HCT116 (cell line): ENCODE data around the gene FRMD4B. TPM values are rescaled to one million over a fixed set of nuclear protein-coding genes. Genes with fewer than 3 reads are reported as not detected.

Source experiments
- ATAC-seq: fragments of 200-7000 bp; cut with Tn5 transposase; 2 replicates; pipeline ENCODE4 v1.9.1; 2020; ENCODE audit warnings: mild to moderate bottlenecking, moderate library complexity
- BruUV-seq: library from RNA; stranded (reverse); fragments of 400-500 nt; replicated peaks from 2 replicates; lab custom pipeline; 2021; lab: Mats Ljungman, UMichigan
- CTCF ChIA-PET: fragments of 300-600 bp; sonication (Branson Sonifier 250); formaldehyde crosslinking; loops from one replicate; lab custom pipeline; 2021; ENCODE audit warnings: antibody characterized with exemption; lab: Charles Lee
- POLR2A ChIA-PET: fragments of 300-600, 350-600 bp; sonication (Branson Sonifier 250); formaldehyde crosslinking; loops from one replicate; lab custom pipeline; 2021; ENCODE audit warnings: antibody characterized with exemption; lab: Charles Lee
- RAD21 ChIA-PET, 2 experiments: fragments of 300-600 bp; sonication (Branson Sonifier 250); formaldehyde crosslinking; loops; one replicate each; lab custom pipeline; 2023; ENCODE audit warnings: low total read pairs in 2 of 2; ENCODE audit not compliant: uncharacterized antibody in 2 of 2, unreplicated experiment in 2 of 2, low non-redundant PET in 1 of 2; lab: Charles Lee
- DNase-seq: peaks from one replicate; pipeline ENCODE4 v3.0.0-alpha.2; 2010; ENCODE audit warnings: low read depth, low spot score
- H2AFZ ChIP-seq: fragments of 200-600 bp; shearing (Covaris generic), sonication (generic); 2 replicates; pipeline ENCODE4 v1.6.1; 2017; ENCODE audit warnings: low read depth, mixed run types, mixed read lengths, antibody characterized with exemption, low read length; ENCODE audit not compliant: poor library complexity, severe bottlenecking
- H3K27ac ChIP-seq: 2 replicates; pipeline ENCODE4 v1.5.1; 2012; ENCODE audit warnings: low read depth, low read length
- H3K27me3 ChIP-seq: fragments of 200-600 bp; sonication (generic); 2 replicates; pipeline ENCODE4 v1.6.1; 2016; ENCODE audit warnings: mixed run types, low read length, mixed read lengths; ENCODE audit not compliant: insufficient read depth
- H3K36me3 ChIP-seq, 2 experiments: fragments of 200-500 bp in 1 of 2; fragments of 200-600 bp in 1 of 2; sonication (Bioruptor generic) in 1 of 2; sonication (generic) in 1 of 2; 2 replicates each; pipeline versions ENCODE4 v1.5.1 to v1.6.1; 2014 to 2016; ENCODE audit warnings: low read length in 2 of 2, inconsistent platforms in 1 of 2, mixed read lengths in 1 of 2, mixed run types in 1 of 2; ENCODE audit not compliant: insufficient read depth in 2 of 2, control insufficient read depth in 1 of 2
- H3K4me1 ChIP-seq, 2 experiments: fragments of 200-600 bp in 1 of 2; sonication (generic) in 1 of 2; 2 replicates each; pipeline versions ENCODE4 v1.5.1 to v1.6.1; 2012 to 2017; ENCODE audit warnings: low read length in 2 of 2, inconsistent platforms in 1 of 2, mild to moderate bottlenecking in 1 of 2, mixed read lengths in 1 of 2, mixed run types in 1 of 2, moderate library complexity in 1 of 2; ENCODE audit not compliant: insufficient read depth in 2 of 2, control insufficient read depth in 1 of 2
- H3K4me2 ChIP-seq: fragments of 200-600 bp; sonication (generic); 2 replicates; pipeline ENCODE4 v1.6.1; 2017; ENCODE audit warnings: mixed run types, low read length, mixed read lengths
- H3K4me3 ChIP-seq, 2 experiments: fragments of 200-600 bp in 1 of 2; sonication (generic) in 1 of 2; replicated peaks in 1 of 2; 2 replicates each; pipeline ENCODE4 v1.5.1; 2011 to 2016; ENCODE audit warnings: low read length in 2 of 2, control low read depth in 1 of 2, low read depth in 1 of 2, mild to moderate bottlenecking in 1 of 2, mixed read lengths in 1 of 2, mixed run types in 1 of 2
- H3K79me2 ChIP-seq: fragments of 200-600 bp; sonication (generic); 2 replicates; pipeline ENCODE4 v1.6.1; 2017; ENCODE audit warnings: mild to moderate bottlenecking, mixed run types, low read length, moderate library complexity, mixed read lengths; ENCODE audit not compliant: insufficient read depth
- H3K9ac ChIP-seq: fragments of 200-600 bp; sonication (generic); 2 replicates; pipeline ENCODE4 v1.6.1; 2016; ENCODE audit warnings: low read length, mixed read lengths
- H3K9me2 ChIP-seq: fragments of 200-600 bp; sonication (generic), shearing (Covaris generic); 2 replicates; pipeline ENCODE4 v1.6.1; 2017; ENCODE audit warnings: mixed run types, mild to moderate bottlenecking, moderate library complexity; ENCODE audit not compliant: insufficient read depth
- H3K9me3 ChIP-seq, 2 experiments: fragments of 200-500 bp in 1 of 2; fragments of 200-600 bp in 1 of 2; sonication (Bioruptor generic) in 1 of 2; sonication (generic) in 1 of 2; 2 replicates each; pipeline ENCODE4 v1.6.1; 2014 to 2017; ENCODE audit warnings: low read length in 2 of 2, mixed read lengths in 2 of 2, inconsistent platforms in 1 of 2, low read depth in 1 of 2, mild to moderate bottlenecking in 1 of 2, mixed run types in 1 of 2, moderate library complexity in 1 of 2; ENCODE audit not compliant: control insufficient read depth in 1 of 2, insufficient read depth in 1 of 2
- H4K20me1 ChIP-seq: fragments of 200-600 bp; sonication (generic), shearing (Covaris generic); 2 replicates; pipeline ENCODE4 v1.6.1; 2017; ENCODE audit warnings: mixed run types, mild to moderate bottlenecking, moderate library complexity; ENCODE audit not compliant: insufficient read depth
- ATF3 ChIP-seq: IDR thresholded peaks from 2 replicates; pipeline ENCODE4 v1.6.1; 2012
- CBX3 ChIP-seq: IDR thresholded peaks from 2 replicates; pipeline ENCODE4 v1.6.1; 2012; ENCODE audit warnings: low read depth
- EGR1 ChIP-seq: IDR thresholded peaks from 2 replicates; pipeline ENCODE4 v1.6.1; 2012; ENCODE audit warnings: low read depth
- EZH2phosphoT487 ChIP-seq: fragments of 200-600 bp; IDR thresholded peaks from 2 replicates; pipeline ENCODE4 v1.6.1; 2018; ENCODE audit warnings: antibody characterized with exemption, borderline replicate concordance
- FOSL1 ChIP-seq: IDR thresholded peaks from 2 replicates; pipeline ENCODE4 v1.6.1; 2012; ENCODE audit warnings: low read depth
- MAX ChIP-seq: IDR thresholded peaks from 2 replicates; pipeline ENCODE4 v1.6.1; 2012
- POLR2A ChIP-seq: IDR thresholded peaks from 2 replicates; pipeline ENCODE4 v1.7.0; 2011; ENCODE audit warnings: borderline replicate concordance; ENCODE audit not compliant: insufficient read depth, insufficient read length; ENCODE audit errors: extremely low read depth
- POLR2AphosphoS5 ChIP-seq: IDR thresholded peaks from 2 replicates; pipeline ENCODE4 v1.6.1; 2011; ENCODE audit warnings: mild to moderate bottlenecking, low read depth, low read length, moderate library complexity
- RAD21 ChIP-seq: IDR thresholded peaks from 2 replicates; pipeline ENCODE4 v1.6.1; 2012; ENCODE audit warnings: low read depth, mild to moderate bottlenecking
- REST ChIP-seq: IDR thresholded peaks from 2 replicates; pipeline ENCODE4 v1.6.1; 2012; ENCODE audit warnings: low read depth
- SRF ChIP-seq: IDR thresholded peaks from 2 replicates; pipeline ENCODE4 v1.6.1; 2012; ENCODE audit warnings: low read depth
- TCF7L2 ChIP-seq: IDR thresholded peaks from 2 replicates; pipeline ENCODE4 v1.7.0; 2011; ENCODE audit warnings: borderline replicate concordance, inconsistent platforms; ENCODE audit not compliant: insufficient read depth, insufficient read length; ENCODE audit errors: extremely low read depth
- YY1 ChIP-seq: IDR thresholded peaks from 2 replicates; pipeline ENCODE4 v1.6.1; 2011; ENCODE audit warnings: low read length, low read depth, moderate library complexity, mild to moderate bottlenecking; ENCODE audit not compliant: insufficient replicate concordance; ENCODE audit errors: extremely low read depth
- ZBTB33 ChIP-seq: IDR thresholded peaks from 2 replicates; pipeline ENCODE4 v1.6.1; 2011; ENCODE audit warnings: mild to moderate bottlenecking, low read length, moderate library complexity; ENCODE audit not compliant: insufficient replicate concordance; ENCODE audit errors: extremely low read depth
- intact Hi-C: fragments of 100-400 bp; cut with micrococcal nuclease; formaldehyde crosslinking; loops from 2 replicates; pipeline ENCODE4 v1.10.0; 2022
- total RNA-seq: library from RNA; stranded (reverse); gene quantifications from one replicate; pipeline ENCODE4 v1.2.1, GENCODE V29; 2021; ENCODE audit not compliant: unreplicated experiment

The FRMD4B gene
- total RNA-seq, 1 experiment from 2014 or later: 2.0 TPM

- BruUV-seq: no TSS peak
- Histone ChIP-seq H3K79me2 (no peaks in the 10 kb centered on the region), H3K4me1 (no peaks in the 10 kb centered on the region), H3K4me3 (no peak overlapping the region), H3K9me3 (no peaks in the 10 kb centered on the region), H3K4me2 (no peak overlapping the region), H3K36me3 (no peaks in the 10 kb centered on the region), H4K20me1 (no peaks in the 10 kb centered on the region), H3K9me2 (no peaks in the 10 kb centered on the region), H2AFZ (no peak overlapping the region)
- DNase-seq (no peak), ATAC-seq (no peak)
- POLR2A ChIA-PET: no interaction called here
- intact Hi-C loops: no loop called here
- CTCF ChIA-PET: interaction anchor here (1.4 kb wide), 1 partner anchor 112 kb away, joined by 3 read pairs; no protein-coding TSS in a partner anchor
- TF ChIP-seq TCF7L2: no peak
- no peak for TF ChIP-seq ATF3
- no peak for TF ChIP-seq FOSL1
- no peak for TF ChIP-seq YY1
- TF ChIP-seq EGR1: no peak
- TF ChIP-seq POLR2AphosphoS5: no peak
- no peak for TF ChIP-seq RAD21
- TF ChIP-seq REST: no peak
- no peak for TF ChIP-seq CBX3
- no peak for TF ChIP-seq MAX
- TF ChIP-seq SRF: no peak
- no peak for TF ChIP-seq POLR2A
- TF ChIP-seq ZBTB33: no peak
- no peak for TF ChIP-seq EZH2phosphoT487
- TF ChIP-seq, all 23 proteins: peak for 0
- Histone ChIP-seq H3K9ac (no peak overlapping the region), H3K27me3 (no peaks in the 10 kb centered on the region), H3K27ac (no peak overlapping the region)
- RAD21 ChIA-PET: no interaction called here
These were observed 191.3 kb downstream of the FRMD4B start for GRCh38 chr3:69194431-69195165.
